GM23248 (cell line): ENCODE results near the gene WBP1L. TPM values are rescaled to one million over a fixed set of nuclear protein-coding genes. Genes with fewer than 3 reads are reported as not detected.
A peak's percentile ranks its signal among the peaks of the same experiment; 100 is the strongest.

Source experiments
- DNase-seq: peaks from one replicate; pipeline ENCODE4 v3.0.0-alpha.2; 2015
- H2AFZ ChIP-seq: fragments of 200-600 bp; sonication (generic); 2 replicates; pipeline ENCODE4 v1.6.1; 2016; ENCODE audit warnings: antibody characterized with exemption
- H3F3A ChIP-seq: fragments of 200-600 bp; sonication (generic); 2 replicates; pipeline ENCODE4 v1.6.1; 2016; ENCODE audit warnings: mild to moderate bottlenecking, antibody characterized with exemption, mixed run types; ENCODE audit not compliant: insufficient read depth
- H3K27ac ChIP-seq: fragments of 200-600 bp; sonication (generic); 2 replicates; pipeline ENCODE4 v1.5.1; 2016; ENCODE audit warnings: mild to moderate bottlenecking
- H3K27me3 ChIP-seq: fragments of 200-600 bp; sonication (generic); replicated peaks from 2 replicates; pipeline ENCODE4 v1.6.1; 2016; ENCODE audit warnings: mild to moderate bottlenecking; ENCODE audit not compliant: insufficient read depth
- H3K36me3 ChIP-seq: fragments of 200-600 bp; sonication (generic); 2 replicates; pipeline ENCODE4 v1.6.1; 2016; ENCODE audit warnings: low read depth, mild to moderate bottlenecking
- H3K4me1 ChIP-seq: fragments of 200-600 bp; sonication (generic); 2 replicates; pipeline ENCODE4 v1.6.1; 2016; ENCODE audit warnings: mild to moderate bottlenecking; ENCODE audit not compliant: insufficient read depth
- H3K4me2 ChIP-seq: fragments of 200-600 bp; sonication (generic); one replicate; pipeline ENCODE4 v1.6.1; 2016; ENCODE audit warnings: mild to moderate bottlenecking; ENCODE audit not compliant: unreplicated experiment
- H3K4me3 ChIP-seq: fragments of 200-600 bp; sonication (generic); 2 replicates; pipeline ENCODE4 v1.5.1; 2016; ENCODE audit warnings: mild to moderate bottlenecking
- H3K79me2 ChIP-seq: fragments of 200-600 bp; sonication (generic); 2 replicates; pipeline ENCODE4 v1.6.1; 2016; ENCODE audit warnings: mild to moderate bottlenecking; ENCODE audit not compliant: insufficient read depth
- H3K9ac ChIP-seq: fragments of 200-600 bp; sonication (generic); 2 replicates; pipeline ENCODE4 v1.6.1; 2016; ENCODE audit warnings: mild to moderate bottlenecking
- H3K9me2 ChIP-seq: fragments of 200-600 bp; sonication (generic); 2 replicates; pipeline ENCODE4 v1.6.1; 2016; ENCODE audit warnings: mixed run types, mild to moderate bottlenecking, moderate library complexity; ENCODE audit not compliant: insufficient read depth
- H3K9me3 ChIP-seq: fragments of 200-600 bp; sonication (generic); one replicate; pipeline ENCODE4 v1.6.1; 2017; ENCODE audit warnings: low read depth
- H4K20me1 ChIP-seq: fragments of 200-600 bp; sonication (generic); 2 replicates; pipeline ENCODE4 v1.6.0; 2016; ENCODE audit not compliant: insufficient read depth
- EZH2 ChIP-seq: fragments of 200-600 bp; sonication (generic); IDR thresholded peaks from 2 replicates; pipeline ENCODE4 v1.6.1; 2018; ENCODE audit warnings: antibody characterized with exemption, mild to moderate bottlenecking; ENCODE audit not compliant: insufficient read depth, poor library complexity, severe bottlenecking
- EZH2phosphoT487 ChIP-seq: fragments of 200-600 bp; sonication (generic); IDR thresholded peaks from 2 replicates; pipeline ENCODE4 v1.6.1; 2018; ENCODE audit warnings: antibody characterized with exemption, moderate library complexity, mild to moderate bottlenecking, low read depth; ENCODE audit not compliant: insufficient read depth
- WGBS, 2 experiments: methylation state at CpG; one replicate each; pipeline ENCODE4 v1.1.6; 2015 to 2017; ENCODE audit warnings: low lambda C conversion rate in 2 of 2, low coverage in 1 of 2; ENCODE audit errors: missing lambda C conversion rate in 2 of 2; 5-methylcytosine and 5-hydroxymethylcytosine counted together
- in situ Hi-C: fragments of 300-500 bp; cut with MboI; formaldehyde crosslinking; loops from 2 replicates; pipeline ENCODE4 v1.15.0; 2020
- polyA plus RNA-seq: library from polyadenylated mRNA; unstranded; fragments of >200 nt; fragmentation: Nextera tagmentation; extraction: Ambion mirVana; gene quantifications from 2 replicates; pipeline ENCODE4 v1.2.1, GENCODE V29; 2016
- small RNA-seq: library from RNA; depleted of rRNA; stranded (forward); fragments of <200 nt; gene quantifications from one replicate; pipeline ENCODE3, GENCODE V24; 2014; ENCODE audit warnings: low read depth, low replicate concordance
- total RNA-seq: library from RNA; depleted of rRNA; stranded (reverse); fragments of >200 nt; shearing (Covaris generic); gene quantifications from 2 replicates; pipeline ENCODE4 v1.2.3, GENCODE V29; 2014; rRNA removed

The WBP1L gene
- total and polyA plus RNA-seq, 2 experiments from 2014 or later: 21.1 to 57.4 TPM

DNA sequence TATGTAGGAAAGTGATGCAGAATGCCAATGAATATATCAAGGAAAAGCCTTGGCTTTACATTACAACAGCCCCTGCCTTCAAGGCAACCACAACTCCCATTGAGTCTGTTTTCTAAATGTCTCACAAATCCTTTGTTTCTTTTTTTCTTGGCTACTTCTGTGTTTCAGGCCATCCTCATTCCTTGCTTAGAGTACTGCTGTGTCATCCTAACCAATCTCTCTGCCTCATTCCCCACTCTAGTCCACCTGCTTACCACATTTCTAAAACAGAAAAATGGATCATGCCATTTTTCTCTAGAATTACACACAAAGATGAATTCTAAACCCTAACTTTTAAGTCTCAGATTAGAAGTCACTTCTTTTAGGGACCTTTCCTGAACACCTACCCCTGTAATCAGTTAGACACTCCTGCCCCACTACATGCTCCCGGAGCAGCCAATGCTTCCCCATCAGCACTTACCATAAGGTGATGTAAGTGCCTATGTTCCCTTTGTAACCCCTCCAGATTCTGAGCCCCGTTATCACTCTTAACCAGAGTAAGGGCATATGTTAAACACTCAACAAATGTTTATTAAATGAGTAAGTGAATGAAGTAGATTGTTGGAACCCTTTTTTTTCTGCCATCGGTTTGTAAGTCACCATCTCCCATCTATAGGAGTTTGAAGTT lies 113.1 kb downstream of the WBP1L start:
- no peak for DNase-seq
- no peaks in the 10 kb centered on the region for H3K9me3 ChIP-seq
- peaks cover 20% of the 10 kb centered on the region for H3K4me1 ChIP-seq
- 90 to 94% methylated on average over 3 of the region's 3 CpGs for WGBS, 2 experiments
- in situ Hi-C loops: no loop called here
- peak overlapping the region; percentile 75 for H3K4me2 ChIP-seq
- H3K9ac ChIP-seq: no peak overlapping the region
- H3F3A ChIP-seq: peaks cover 16% of the 10 kb centered on the region
- H3K27ac ChIP-seq: peak overlapping the region; percentile 94; the same call in 1 of the 2 replicates
- no peak overlapping the region for H3K4me3 ChIP-seq
- TF ChIP-seq EZH2 (no peak), EZH2phosphoT487 (no peak)
- no peaks in the 10 kb centered on the region for H4K20me1 ChIP-seq
- no peak overlapping the region for H2AFZ ChIP-seq
- no peaks in the 10 kb centered on the region for H3K9me2 ChIP-seq
- no peaks in the 10 kb centered on the region for H3K27me3 ChIP-seq
- no peaks in the 10 kb centered on the region for H3K36me3 ChIP-seq
- H3K79me2 ChIP-seq: peaks cover 30% of the 10 kb centered on the region

DNA sequence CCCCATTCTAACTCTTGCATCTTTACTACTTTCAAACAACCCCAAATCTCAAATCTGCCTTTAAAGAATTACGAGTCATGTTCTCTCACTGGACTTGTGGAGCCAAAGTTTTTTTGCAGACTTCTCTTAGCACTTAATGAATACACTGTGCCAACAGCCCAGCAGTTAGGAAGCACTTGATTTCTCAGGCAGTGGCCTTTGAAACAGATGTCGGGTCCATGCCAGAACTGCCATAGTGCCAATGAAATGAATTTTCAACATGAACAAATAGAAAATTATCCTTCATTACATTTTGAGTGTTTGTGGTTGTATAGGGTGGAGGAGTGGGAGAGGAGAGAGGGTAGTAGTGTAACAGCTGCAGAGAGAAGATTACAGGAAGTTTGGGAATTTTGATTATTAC lies 116.2 kb downstream of the WBP1L start:
- Histone ChIP-seq H3F3A (peaks cover 16% of the 10 kb centered on the region), H3K9me2 (no peaks in the 10 kb centered on the region), H4K20me1 (no peaks in the 10 kb centered on the region), H3K4me3 (no peak overlapping the region), H3K9me3 (no peaks in the 10 kb centered on the region), H3K27ac (no peak overlapping the region), H3K79me2 (peaks cover 29% of the 10 kb centered on the region), H3K9ac (no peak overlapping the region), H3K36me3 (no peaks in the 10 kb centered on the region), H3K27me3 (no peaks in the 10 kb centered on the region), H3K4me2 (no peak overlapping the region), H2AFZ (no peak overlapping the region), H3K4me1 (peaks cover 19% of the 10 kb centered on the region)
- WGBS, 2 experiments: 38 to 44% methylated on average over 2 of the region's 2 CpGs
- TF ChIP-seq EZH2: no peak
- TF ChIP-seq EZH2phosphoT487: no peak
- in situ Hi-C loops: no loop called here
- no peak for DNase-seq

DNA sequence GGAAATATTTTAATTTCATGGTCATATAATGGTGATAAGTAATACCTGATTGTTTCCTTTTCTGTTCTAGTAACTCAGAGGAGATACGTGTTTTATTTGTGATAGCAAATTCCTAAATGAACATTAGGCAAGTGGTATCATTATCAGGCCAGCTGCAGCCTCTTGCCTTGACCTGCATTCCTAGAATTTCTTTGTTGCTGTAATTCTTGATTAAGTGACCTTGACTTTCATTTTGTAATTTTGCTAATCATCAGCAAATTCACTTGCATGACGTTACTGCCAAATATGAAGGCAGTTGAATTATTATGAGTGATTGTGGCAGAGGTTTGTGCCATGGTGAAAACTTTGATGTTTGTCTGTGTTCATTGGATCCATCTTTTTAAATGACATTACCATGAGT lies 119.9 kb downstream of the WBP1L start:
- Histone ChIP-seq H3K4me3 (no peak overlapping the region), H3K9me3 (no peaks in the 10 kb centered on the region), H3K27me3 (no peaks in the 10 kb centered on the region), H3K9ac (no peak overlapping the region), H3K9me2 (no peaks in the 10 kb centered on the region), H3K27ac (no peak overlapping the region), H3K36me3 (no peaks in the 10 kb centered on the region), H4K20me1 (no peaks in the 10 kb centered on the region), H3F3A (no peaks in the 10 kb centered on the region), H2AFZ (no peak overlapping the region), H3K79me2 (peaks cover 1% of the 10 kb centered on the region; the same call in 1 of the 2 replicates), H3K4me1 (no peaks in the 10 kb centered on the region), H3K4me2 (no peak overlapping the region)
- DNase-seq: no peak
- in situ Hi-C loops: no loop called here
- 96% methylated on average over 2 of the region's 2 CpGs for WGBS, 2 experiments
- TF ChIP-seq EZH2phosphoT487 (no peak), EZH2 (no peak)

- Histone ChIP-seq H3K27me3 (no peaks in the 10 kb centered on the region), H2AFZ (no peak overlapping the region), H3F3A (no peaks in the 10 kb centered on the region), H4K20me1 (no peaks in the 10 kb centered on the region), H3K79me2 (no peaks in the 10 kb centered on the region), H3K4me3 (no peak overlapping the region), H3K9ac (no peak overlapping the region), H3K27ac (no peak overlapping the region), H3K36me3 (no peaks in the 10 kb centered on the region), H3K9me3 (no peaks in the 10 kb centered on the region), H3K4me2 (no peak overlapping the region), H3K9me2 (no peaks in the 10 kb centered on the region), H3K4me1 (no peaks in the 10 kb centered on the region)
- in situ Hi-C loops: no loop called here
- DNase-seq: no peak
- TF ChIP-seq EZH2phosphoT487 (no peak), EZH2 (no peak)
- 96 to 97% methylated on average over 3 of the region's 3 CpGs for WGBS, 2 experiments
These were observed 121.9 kb downstream of the WBP1L start for GRCh38 chr10:102865620-102866019.

Small RNA genes lying within 50 kb of the gene (small RNA-seq; reads per million reads assigned to genes)
- gene RNU6-1231P: not detected

Other genes with a start within 250 kb of the WBP1L start
- gene ACTR1A, start 241.2 kb upstream of the WBP1L start, total RNA-seq: 109 and 134 TPM in 2 replicates
- 127 and 134 TPM in 2 replicates for gene ACTR1A, start 241.2 kb upstream of the WBP1L start, polyA plus RNA-seq
- gene SUFU, start 240.0 kb upstream of the WBP1L start, total RNA-seq: 3.1 and 3.7 TPM in 2 replicates
- gene SUFU, start 240.0 kb upstream of the WBP1L start, polyA plus RNA-seq: 5.0 and 5.5 TPM in 2 replicates
- gene TRIM8, start 99.5 kb upstream of the WBP1L start, total RNA-seq: 108 and 114 TPM in 2 replicates
- 35.6 and 37.5 TPM in 2 replicates for gene TRIM8, start 99.5 kb upstream of the WBP1L start, polyA plus RNA-seq
- 3.8 and 5.9 TPM in 2 replicates for gene ARL3, start 29.6 kb upstream of the WBP1L start, total RNA-seq
- 22.7 and 24.1 TPM in 2 replicates for gene ARL3, start 29.6 kb upstream of the WBP1L start, polyA plus RNA-seq
- gene SFXN2, start 29.3 kb upstream of the WBP1L start, total RNA-seq: 0.51 and 1.1 TPM in 2 replicates
- gene SFXN2, start 29.3 kb upstream of the WBP1L start, polyA plus RNA-seq: 1.7 and 1.9 TPM in 2 replicates
- gene CYP17A1, start 93.5 kb downstream of the WBP1L start, total RNA-seq: not detected in 2 replicates
- not detected in 2 replicates for gene CYP17A1, start 93.5 kb downstream of the WBP1L start, polyA plus RNA-seq
- 26.8 and 30.5 TPM in 2 replicates for gene BORCS7, start 110.3 kb downstream of the WBP1L start, total RNA-seq
- gene BORCS7, start 110.3 kb downstream of the WBP1L start, polyA plus RNA-seq: 33.2 and 37.8 TPM in 2 replicates
- 1.3 and 2.3 TPM in 2 replicates for gene AS3MT, start 125.5 kb downstream of the WBP1L start, total RNA-seq
- gene AS3MT, start 125.5 kb downstream of the WBP1L start, polyA plus RNA-seq: 0.49 and 1.2 TPM in 2 replicates
- 4.0 and 5.7 TPM in 2 replicates for gene CNNM2, start 174.3 kb downstream of the WBP1L start, total RNA-seq
- 1.0 and 1.3 TPM in 2 replicates for gene CNNM2, start 174.3 kb downstream of the WBP1L start, polyA plus RNA-seq